Thyroid gland (tissue), 4 donors: ENCODE results near the gene NMUR2.

Source experiments
- CTCF ChIP-seq, 6 experiments: fragments of 200-600 bp in 3 of 6; fragments of 450-650 bp in 3 of 6; sonication (generic) in 3 of 6; IDR thresholded peaks; one replicate each; pipeline ENCODE4 v1.5.1; 2016 to 2019; ENCODE audit warnings: antibody characterized with exemption in 6 of 6, mild to moderate bottlenecking in 2 of 6, inconsistent platforms in 1 of 6, moderate library complexity in 1 of 6
- POLR2A ChIP-seq, 2 donors: fragments of 450-650 bp; IDR thresholded peaks; one replicate each; pipeline ENCODE4 v1.6.1; 2017; ENCODE audit warnings: antibody characterized with exemption in 2 of 2, mild to moderate bottlenecking in 2 of 2, moderate library complexity in 1 of 2

GRCh38 chr5:152424501-152424900 lies 19.4 kb upstream of the NMUR2 start:
- no peak for TF ChIP-seq CTCF (IDR thresholded peaks at IDR 0.05)
- no peak for TF ChIP-seq POLR2A (IDR thresholded peaks at IDR 0.05)
